ENCODE measurements around the gene TBPL1. TPM values are rescaled to one million over a fixed set of nuclear protein-coding genes. Genes with fewer than 3 reads are reported as not detected.

TBPL1 gene
- polyA plus RNA-seq, 2 of the 4 experiments (the other 2 are of a cell fraction): 22.4 to 41.1 TPM

DNA sequence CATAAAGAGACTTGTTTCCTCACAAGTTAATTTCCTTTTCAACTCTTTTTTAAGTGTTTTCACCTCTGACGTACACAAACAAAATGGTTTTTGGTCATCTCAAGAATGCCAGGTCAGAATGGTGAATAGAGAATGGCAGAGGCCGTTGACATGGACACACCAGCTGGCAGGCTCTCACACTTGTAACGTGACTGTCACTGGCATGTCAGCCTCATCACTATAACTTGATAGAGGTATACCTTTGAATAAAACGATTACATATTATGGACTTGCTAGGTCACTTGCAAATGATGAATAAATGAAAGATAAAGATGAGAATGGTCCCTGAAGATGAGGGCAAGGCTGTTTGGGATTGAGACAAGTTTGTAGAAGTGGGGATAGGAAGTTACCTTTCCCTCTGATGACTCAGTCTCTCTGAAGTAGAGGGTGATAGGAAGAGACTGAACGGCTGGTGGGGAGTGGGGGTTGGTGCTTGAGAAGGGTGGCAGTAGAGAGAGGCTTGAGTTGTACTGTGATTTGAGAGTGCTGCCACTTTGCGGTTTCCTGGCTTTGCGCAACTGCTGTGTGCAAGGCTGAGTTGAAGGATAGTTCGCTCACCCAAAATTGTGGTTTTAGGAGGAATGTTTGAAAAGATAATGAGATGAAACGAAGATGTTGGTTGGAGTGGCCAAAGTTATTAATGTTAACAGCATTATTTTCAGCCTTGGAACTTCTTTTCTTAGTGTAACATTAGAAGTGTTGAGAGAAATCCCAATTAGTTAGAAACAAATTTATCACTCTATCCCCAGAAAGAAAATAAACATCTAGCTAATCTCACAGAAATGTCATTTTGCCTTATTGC is 30.3 kb downstream of the TBPL1 start:
- WGBS (ENCODE audit: missing lambda C conversion rate): 59% methylated on average over 9 of the region's 9 CpGs
- no peak for FAIRE-seq
- no peak overlapping the region for H3K27ac ChIP-seq
- no peak for DNase-seq (ENCODE audit: low read depth in 1 of 2, low spot score in 1 of 2)
- no peaks in the 10 kb centered on the region for H3K9me3 ChIP-seq
- peaks cover 26% of the 10 kb centered on the region for H3K4me1 ChIP-seq
- POLR2A ChIA-PET: no interaction called here
- CTCF ChIA-PET: interaction anchor here (2.5 kb wide), 1 partner anchor 10 kb away, joined by 12 read pairs; no protein-coding TSS in a partner anchor
- peak in 1 of 2 experiments; percentile 50; a peak in 2 of 6 replicates for ATAC-seq
- H3K4me3 ChIP-seq: no peak overlapping the region
- peak overlapping the region; percentile 33; the same call in 2 of the 3 replicates for H3K4me2 ChIP-seq
- TF ChIP-seq NFE2L2 (conservative IDR thresholded peaks at IDR 0.05; ENCODE audit: low read length) (no peak), CEBPB (IDR thresholded peaks at IDR 0.05) (peak in 1 of 2 experiments; percentile 74; a peak in 2 of 4 replicates)

DNA sequence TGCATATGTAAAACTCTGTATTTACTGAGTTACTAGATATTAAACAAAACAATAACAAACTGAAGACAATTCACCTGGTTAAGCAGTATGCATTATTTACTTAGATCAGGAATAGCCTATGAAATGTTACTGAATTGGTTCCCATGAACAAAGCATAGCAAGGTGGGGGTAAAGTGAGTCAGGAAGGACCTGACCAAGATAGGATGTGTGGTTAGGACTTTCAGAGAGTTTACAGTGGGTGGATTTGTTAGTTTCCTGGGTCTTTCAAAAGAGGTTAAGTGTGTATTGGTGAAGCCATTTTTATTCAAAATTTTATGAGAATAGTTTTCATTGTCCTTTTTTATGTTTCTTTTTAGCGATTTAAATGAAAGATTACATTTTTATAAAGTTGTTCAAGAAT is 32.9 kb downstream of the TBPL1 start:
- Histone ChIP-seq H3K4me2 (no peak overlapping the region), H3K9me3 (no peaks in the 10 kb centered on the region), H3K4me3 (no peak overlapping the region), H3K27ac (no peak overlapping the region), H3K4me1 (peaks cover 16% of the 10 kb centered on the region)
- ChIA-PET CTCF (interaction anchor here (0.7 to 2.6 kb wide), 3 partner anchors 13 to 111 kb away, joined by 3 to 9 read pairs (median 7); no protein-coding TSS in a partner anchor), POLR2A (no interaction called here)
- no peak for FAIRE-seq
- 91% methylated on average over 1 of the region's 1 CpG for whole genome bisulfite sequencing (ENCODE audit: missing lambda C conversion rate)
- no peak for ATAC-seq
- TF ChIP-seq NR3C1 (IDR thresholded peaks at IDR 0.05) (no peak), FOSB (CRISPR knock-in tag; IDR thresholded peaks at IDR 0.05) (no peak), HOXB5 (CRISPR knock-in tag; IDR thresholded peaks at IDR 0.05) (no peak), NFE2L2 (conservative IDR thresholded peaks at IDR 0.05; ENCODE audit: low read length) (no peak), EHF (CRISPR knock-in tag; IDR thresholded peaks at IDR 0.05) (no peak), MYC (IDR thresholded peaks at IDR 0.05; ENCODE audit: borderline replicate concordance, low read length) (no peak), MAZ (IDR thresholded peaks at IDR 0.05; ENCODE audit: borderline replicate concordance, low read depth, low read length) (no peak), POLR2A (IDR thresholded peaks at IDR 0.05; ENCODE audit: low read length) (no peak), KDM1A (IDR thresholded peaks at IDR 0.05; ENCODE audit: low read depth) (no peak)
- TF ChIP-seq, protein P1, sequence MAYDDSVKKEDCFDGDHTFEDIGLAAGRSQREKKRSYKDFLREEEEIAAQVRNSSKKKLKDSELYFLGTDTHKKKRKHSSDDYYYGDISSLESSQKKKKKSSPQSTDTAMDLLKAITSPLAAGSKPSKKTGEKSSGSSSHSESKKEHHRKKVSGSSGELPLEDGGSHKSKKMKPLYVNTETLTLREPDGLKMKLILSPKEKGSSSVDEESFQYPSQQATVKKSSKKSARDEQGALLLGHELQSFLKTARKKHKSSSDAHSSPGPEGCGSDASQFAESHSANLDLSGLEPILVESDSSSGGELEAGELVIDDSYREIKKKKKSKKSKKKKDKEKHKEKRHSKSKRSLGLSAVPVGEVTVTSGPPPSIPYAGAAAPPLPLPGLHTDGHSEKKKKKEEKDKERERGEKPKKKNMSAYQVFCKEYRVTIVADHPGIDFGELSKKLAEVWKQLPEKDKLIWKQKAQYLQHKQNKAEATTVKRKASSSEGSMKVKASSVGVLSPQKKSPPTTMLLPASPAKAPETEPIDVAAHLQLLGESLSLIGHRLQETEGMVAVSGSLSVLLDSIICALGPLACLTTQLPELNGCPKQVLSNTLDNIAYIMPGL (CRISPR knock-in tag; IDR thresholded peaks at IDR 0.05; ENCODE audit: borderline replicate concordance): no peak
- TF ChIP-seq, protein P2, sequence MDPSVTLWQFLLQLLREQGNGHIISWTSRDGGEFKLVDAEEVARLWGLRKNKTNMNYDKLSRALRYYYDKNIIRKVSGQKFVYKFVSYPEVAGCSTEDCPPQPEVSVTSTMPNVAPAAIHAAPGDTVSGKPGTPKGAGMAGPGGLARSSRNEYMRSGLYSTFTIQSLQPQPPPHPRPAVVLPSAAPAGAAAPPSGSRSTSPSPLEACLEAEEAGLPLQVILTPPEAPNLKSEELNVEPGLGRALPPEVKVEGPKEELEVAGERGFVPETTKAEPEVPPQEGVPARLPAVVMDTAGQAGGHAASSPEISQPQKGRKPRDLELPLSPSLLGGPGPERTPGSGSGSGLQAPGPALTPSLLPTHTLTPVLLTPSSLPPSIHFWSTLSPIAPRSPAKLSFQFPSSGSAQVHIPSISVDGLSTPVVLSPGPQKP (IDR thresholded peaks at IDR 0.05; ENCODE audit: low read depth, low read length): no peak
- TF ChIP-seq, protein P3, sequence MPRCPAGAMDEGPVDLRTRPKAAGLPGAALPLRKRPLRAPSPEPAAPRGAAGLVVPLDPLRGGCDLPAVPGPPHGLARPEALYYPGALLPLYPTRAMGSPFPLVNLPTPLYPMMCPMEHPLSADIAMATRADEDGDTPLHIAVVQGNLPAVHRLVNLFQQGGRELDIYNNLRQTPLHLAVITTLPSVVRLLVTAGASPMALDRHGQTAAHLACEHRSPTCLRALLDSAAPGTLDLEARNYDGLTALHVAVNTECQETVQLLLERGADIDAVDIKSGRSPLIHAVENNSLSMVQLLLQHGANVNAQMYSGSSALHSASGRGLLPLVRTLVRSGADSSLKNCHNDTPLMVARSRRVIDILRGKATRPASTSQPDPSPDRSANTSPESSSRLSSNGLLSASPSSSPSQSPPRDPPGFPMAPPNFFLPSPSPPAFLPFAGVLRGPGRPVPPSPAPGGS (IDR thresholded peaks at IDR 0.05): no peak
- DNase-seq (ENCODE audit: low read depth in 1 of 2, low spot score in 1 of 2): no peak

DNA sequence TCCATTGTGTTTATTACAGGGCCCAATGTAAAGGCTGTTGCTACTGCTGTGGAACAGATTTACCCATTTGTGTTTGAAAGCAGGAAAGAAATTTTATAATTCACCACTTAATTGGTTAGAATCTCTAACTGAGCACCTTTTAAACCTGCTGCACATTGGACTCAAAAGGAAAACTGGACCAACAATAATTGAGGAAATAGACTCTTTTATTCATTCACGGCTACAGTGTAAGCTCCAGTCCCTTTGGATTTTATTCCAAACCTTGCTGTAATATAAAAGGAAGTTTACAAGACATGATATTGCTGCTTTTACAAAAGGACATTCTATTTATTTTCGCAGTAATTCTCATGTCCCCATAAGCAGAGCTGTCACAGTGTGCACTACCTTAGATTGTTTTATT is 33.9 kb downstream of the TBPL1 start:
- Histone ChIP-seq H3K9me3 (no peaks in the 10 kb centered on the region), H3K27ac (no peak overlapping the region), H3K4me2 (no peak overlapping the region), H3K4me1 (peaks cover 25% of the 10 kb centered on the region), H3K4me3 (no peak overlapping the region)
- DNase-seq (ENCODE audit: low read depth in 1 of 2, low spot score in 1 of 2) (no peak), FAIRE-seq (no peak), ATAC-seq (no peak)
- POLR2A ChIA-PET: no interaction called here
- no peak for TF ChIP-seq RFX5 (IDR thresholded peaks at IDR 0.05)
- no peak for TF ChIP-seq ZFP36 (IDR thresholded peaks at IDR 0.05; ENCODE audit: borderline replicate concordance, partially characterized antibody)
- TF ChIP-seq EHF (CRISPR knock-in tag; IDR thresholded peaks at IDR 0.05): no peak
- no peak for TF ChIP-seq POLR2A (IDR thresholded peaks at IDR 0.05; ENCODE audit: low read length)
- no peak for TF ChIP-seq GATA3 (IDR thresholded peaks at IDR 0.05; ENCODE audit: borderline replicate concordance)
- TF ChIP-seq CHD4 (IDR thresholded peaks at IDR 0.05; ENCODE audit: borderline replicate concordance): no peak
- TF ChIP-seq MYC (IDR thresholded peaks at IDR 0.05; ENCODE audit: borderline replicate concordance, low read length): no peak
- no peak for TF ChIP-seq EP300 (IDR thresholded peaks at IDR 0.05)
- WGBS (ENCODE audit: missing lambda C conversion rate): 92% methylated on average over 2 of the region's 2 CpGs
- CTCF ChIA-PET: interaction anchor here (1.6 to 2.2 kb wide), 3 partner anchors 9 to 110 kb away, joined by 4 to 11 read pairs (median 7); no protein-coding TSS in a partner anchor
